SK-N-MC (cell line): ENCODE measurements around the gene COL18A1.

ENCODE experiments used
- EZH2 ChIP-seq: fragments of 200-600 bp; sonication (generic); IDR thresholded peaks from one replicate; pipeline ENCODE4 v1.6.1; 2017; ENCODE audit warnings: antibody characterized with exemption
- POLR2AphosphoS5 ChIP-seq: IDR thresholded peaks from 2 replicates; pipeline ENCODE4 v1.6.1; 2012; ENCODE audit warnings: mild to moderate bottlenecking, low read depth, low read length, borderline replicate concordance

DNA sequence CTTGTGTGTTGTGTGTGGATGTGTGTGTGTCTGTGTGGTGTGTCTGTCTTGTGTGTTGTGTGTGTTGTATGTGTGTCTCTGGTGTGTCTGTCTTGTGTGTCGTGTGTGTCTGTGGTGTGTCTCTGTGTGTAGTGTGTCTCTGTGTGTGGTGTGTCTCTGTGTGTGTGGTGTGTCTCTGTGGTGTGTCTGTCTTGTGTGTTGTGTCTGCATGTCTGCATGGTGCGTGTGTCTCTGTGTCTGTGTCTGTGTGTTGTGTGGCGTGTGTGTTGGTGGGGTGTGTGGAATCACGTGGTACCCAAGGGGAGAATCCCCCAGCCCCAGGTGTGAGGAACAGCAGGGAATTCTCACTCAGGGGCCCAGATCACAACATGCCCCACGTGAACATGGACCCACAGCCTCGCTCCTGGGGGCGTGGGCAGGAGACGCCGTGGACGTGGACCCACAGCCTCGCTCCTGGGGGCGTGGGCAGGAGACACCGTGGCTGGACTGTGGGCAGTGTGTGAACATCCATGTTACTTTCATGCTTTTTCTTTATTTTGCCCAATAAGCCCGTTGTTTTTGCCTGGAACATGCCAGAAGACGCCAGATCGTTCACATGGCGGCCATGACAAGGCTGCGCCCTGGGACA is 69.5 kb downstream of the COL18A1 start:
- TF ChIP-seq POLR2AphosphoS5: no peak
- no peak for TF ChIP-seq EZH2
